Glutamatergic neuron (in vitro differentiated cells): Measurements from ENCODE around the gene ARID4A. TPM values are rescaled to one million over a fixed set of nuclear protein-coding genes. Genes with fewer than 3 reads are reported as not detected.
"Not testable (repeated sequence)": the region's sequence is repeated elsewhere in the genome, so short reads cannot be mapped to it uniquely, and the experiment has no call there.

ENCODE experiments used
- DNase-seq: peaks from one replicate; pipeline ENCODE4 v3.0.0; 2022
- H3K27ac Mint-ChIP-seq: one replicate; pipeline ENCODE4 v1.8.0; 2020; ENCODE audit warnings: mild to moderate bottlenecking, mixed read lengths, inconsistent platforms; ENCODE audit not compliant: unreplicated experiment
- H3K27me3 Mint-ChIP-seq: one replicate; pipeline ENCODE4 v1.8.0; 2020; ENCODE audit warnings: mild to moderate bottlenecking, moderate library complexity, mixed read lengths, inconsistent platforms; ENCODE audit not compliant: unreplicated experiment
- H3K36me3 Mint-ChIP-seq: one replicate; pipeline ENCODE4 v1.8.0; 2020; ENCODE audit warnings: mild to moderate bottlenecking, mixed read lengths, inconsistent platforms; ENCODE audit not compliant: unreplicated experiment
- H3K4me1 Mint-ChIP-seq: one replicate; pipeline ENCODE4 v1.8.0; 2020; ENCODE audit warnings: mild to moderate bottlenecking, low read depth, mixed read lengths, inconsistent platforms; ENCODE audit not compliant: unreplicated experiment
- H3K4me3 Mint-ChIP-seq: one replicate; pipeline ENCODE4 v1.8.0; 2020; ENCODE audit warnings: mild to moderate bottlenecking, mixed read lengths, inconsistent platforms; ENCODE audit not compliant: unreplicated experiment
- H3K9me3 Mint-ChIP-seq: one replicate; pipeline ENCODE4 v1.8.0; 2020; ENCODE audit warnings: mild to moderate bottlenecking, moderate library complexity, mixed read lengths, inconsistent platforms; ENCODE audit not compliant: unreplicated experiment
- CTCF ChIP-seq: fragments of 200-600 bp; sonication (generic); IDR thresholded peaks from one replicate; pipeline ENCODE4 v1.5.0; 2021; ENCODE audit not compliant: partially characterized antibody, unreplicated experiment
- total RNA-seq: library from RNA; stranded (reverse); fragmentation: NEBNext Ultra II Directional; extraction: Animal tissue kit (Norgen Biotek cat#: 25700); gene quantifications from one replicate; pipeline ENCODE4 v1.2.1, GENCODE V29; 2021; ENCODE audit not compliant: unreplicated experiment

Gene ARID4A
- total RNA-seq, 1 donor from 2014 or later = 22.4 TPM

GRCh38 chr14:58315606-58316005 lies 17.3 kb downstream of the ARID4A start:
- Mint-ChIP-seq H3K27ac (no peak overlapping the region), H3K36me3 (no peaks in the 10 kb centered on the region), H3K4me1 (no peaks in the 10 kb centered on the region)

GRCh38 chr14:58327019-58327418 lies 28.7 kb downstream of the ARID4A start:
- Mint-ChIP-seq H3K27ac (no peak overlapping the region), H3K4me3 (no peak overlapping the region), H3K27me3 (no peaks in the 10 kb centered on the region), H3K4me1 (peaks cover 7% of the 10 kb centered on the region), H3K36me3 (no peaks in the 10 kb centered on the region), H3K9me3 (no peaks in the 10 kb centered on the region)
- DNase-seq = no peak
- TF ChIP-seq CTCF = no peak

More at GRCh38 chr14:58315606-58316005, 17.3 kb downstream of the ARID4A start:
- no peak for DNase-seq
- Mint-ChIP-seq H3K9me3 (no peaks in the 10 kb centered on the region), H3K4me3 (no peak overlapping the region), H3K27me3 (no peaks in the 10 kb centered on the region)
- no peak for TF ChIP-seq CTCF

- peak overlapping the region; percentile 78 for H3K4me3 Mint-ChIP-seq
- TF ChIP-seq CTCF = no peak
- no peaks in the 10 kb centered on the region for H3K36me3 Mint-ChIP-seq
- H3K27ac Mint-ChIP-seq = peak overlapping the region; percentile 95
- no peaks in the 10 kb centered on the region for H3K27me3 Mint-ChIP-seq
- H3K4me1 Mint-ChIP-seq = peaks cover 9% of the 10 kb centered on the region
- DNase-seq = peak; percentile 64
- H3K9me3 Mint-ChIP-seq = no peaks in the 10 kb centered on the region
These were observed 32.8 kb downstream of the ARID4A start for GRCh38 chr14:58331111-58331510.

- no peaks in the 10 kb centered on the region for H3K36me3 Mint-ChIP-seq
- TF ChIP-seq CTCF = no peak
- no peaks in the 10 kb centered on the region for H3K9me3 Mint-ChIP-seq
- no peaks in the 10 kb centered on the region for H3K27me3 Mint-ChIP-seq
- DNase-seq = no peak
- peak overlapping the region; percentile 48 for H3K27ac Mint-ChIP-seq
- H3K4me3 Mint-ChIP-seq = peak overlapping the region; percentile 72
- H3K4me1 Mint-ChIP-seq = peaks cover 9% of the 10 kb centered on the region
These were observed 34.2 kb downstream of the ARID4A start for GRCh38 chr14:58332561-58332960.

GRCh38 chr14:58339666-58340065 lies 41.3 kb downstream of the ARID4A start:
- H3K9me3 Mint-ChIP-seq, H3K27me3 Mint-ChIP-seq, H3K27ac Mint-ChIP-seq, H3K36me3 Mint-ChIP-seq, DNase-seq, H3K4me1 Mint-ChIP-seq, H3K4me3 Mint-ChIP-seq: not testable (repeated sequence)
